ENCODE data around the gene SEC16A.

Gene SEC16A

GRCh38 chr9:136502940-136503550 lies 20.2 kb upstream of the SEC16A start:
- DNase-seq = no peak

- DNase-seq = no peak
Measured at GRCh38 chr9:136502196-136502595, 19.4 kb upstream of the SEC16A start.

- no peak for DNase-seq
Measured at GRCh38 chr9:136501686-136502085, 18.8 kb upstream of the SEC16A start.

GRCh38 chr9:136499935-136500910 lies 17.4 kb upstream of the SEC16A start:
- DNase-seq = no peak

GRCh38 chr9:136499071-136499934 lies 16.5 kb upstream of the SEC16A start:
- no peak for DNase-seq

GRCh38 chr9:136497916-136498695 lies 15.3 kb upstream of the SEC16A start:
- no peak for DNase-seq

GRCh38 chr9:136496801-136497620 lies 14.2 kb upstream of the SEC16A start:
- no peak for DNase-seq

GRCh38 chr9:136496181-136496580 lies 13.3 kb upstream of the SEC16A start:
- no peak for DNase-seq

- DNase-seq = no peak
Measured at GRCh38 chr9:136495238-136495800, 12.5 kb upstream of the SEC16A start.

- DNase-seq = no peak
Measured at GRCh38 chr9:136494531-136495215, 11.8 kb upstream of the SEC16A start.

GRCh38 chr9:136494012-136494411 lies 11.2 kb upstream of the SEC16A start:
- DNase-seq = no peak

GRCh38 chr9:136493567-136493971 lies 10.7 kb upstream of the SEC16A start:
- DNase-seq = no peak

GRCh38 chr9:136492978-136493522 lies 10.2 kb upstream of the SEC16A start:
- DNase-seq = no peak

- no peak for DNase-seq
Measured at GRCh38 chr9:136489731-136490130, 6.9 kb upstream of the SEC16A start.

- peak in 1 of 2 donors; percentile 30 for DNase-seq
Measured at GRCh38 chr9:136488247-136489214, 5.7 kb upstream of the SEC16A start.

- no peak for DNase-seq
Measured at GRCh38 chr9:136487672-136488071, 4.8 kb upstream of the SEC16A start.

GRCh38 chr9:136486823-136487620 lies 4.2 kb upstream of the SEC16A start:
- no peak for DNase-seq

- DNase-seq = no peak
Measured at GRCh38 chr9:136486131-136486530, 3.3 kb upstream of the SEC16A start.

All from bone marrow (tissue), 2 donors.